ENCODE data around the gene OR8B4. TPM values are rescaled to one million over a fixed set of nuclear protein-coding genes. Genes with fewer than 3 reads are reported as not detected.
"Not testable (repeated sequence)": the region's sequence is repeated elsewhere in the genome, so short reads cannot be mapped to it uniquely, and the experiment has no call there.

The OR8B4 gene
- total RNA-seq, 1 experiment from 2014 or later, result not detected

DNA sequence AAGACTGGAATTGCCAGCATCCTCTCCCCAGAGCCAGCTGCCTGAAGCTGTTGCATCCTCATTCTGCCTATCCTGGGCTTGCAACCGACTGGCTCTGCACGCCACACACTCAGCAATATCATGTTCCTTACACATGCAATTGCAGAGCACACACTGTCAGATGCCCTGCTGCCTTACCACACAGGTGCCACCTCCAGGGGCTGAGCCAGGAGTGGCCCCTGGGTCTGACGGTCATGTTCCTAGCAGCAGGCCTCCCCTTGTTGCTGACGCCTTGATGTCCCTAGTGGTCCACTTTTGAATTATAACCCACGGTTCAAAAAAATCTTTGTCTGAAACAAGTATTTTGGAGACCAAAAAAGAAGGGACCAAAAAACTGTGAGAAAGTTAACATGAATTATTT, 39.3 kb upstream of the OR8B4 start:
- DNase-seq, result no peak
- Histone ChIP-seq H3K9me3 (ENCODE audit: insufficient read depth, low read depth) (no peaks in the 10 kb centered on the region), H3K79me2 (ENCODE audit: low read depth) (no peaks in the 10 kb centered on the region), H4K20me1 (ENCODE audit: insufficient read depth) (no peaks in the 10 kb centered on the region), H2AFZ (no peak overlapping the region), H3K4me2 (no peak overlapping the region), H3F3A (ENCODE audit: insufficient read depth, low read depth) (no peaks in the 10 kb centered on the region), H3K27me3 (ENCODE audit: insufficient read depth, low read depth) (0 out of 2 replicates have a peak, but pooled peaks cover 4% of the 10 kb centered on the region), H3K36me3 (ENCODE audit: low read depth) (no peaks in the 10 kb centered on the region), H3K4me1 (replicated peaks; ENCODE audit: insufficient read depth) (no peaks in the 10 kb centered on the region), H3K4me3 (no peak overlapping the region), H3K27ac (no peak overlapping the region), H3K9me2 (ENCODE audit: insufficient read depth) (no peaks in the 10 kb centered on the region)
- no TSS peak for BruUV-seq (replicated peaks)
- intact Hi-C loops (cut with micrococcal nuclease; ENCODE audit: unreplicated experiment), result no loop called here
- no peak for TF ChIP-seq EZH2 (IDR thresholded peaks at IDR 0.05; ENCODE audit: low read depth)
- TF ChIP-seq, protein P1, sequence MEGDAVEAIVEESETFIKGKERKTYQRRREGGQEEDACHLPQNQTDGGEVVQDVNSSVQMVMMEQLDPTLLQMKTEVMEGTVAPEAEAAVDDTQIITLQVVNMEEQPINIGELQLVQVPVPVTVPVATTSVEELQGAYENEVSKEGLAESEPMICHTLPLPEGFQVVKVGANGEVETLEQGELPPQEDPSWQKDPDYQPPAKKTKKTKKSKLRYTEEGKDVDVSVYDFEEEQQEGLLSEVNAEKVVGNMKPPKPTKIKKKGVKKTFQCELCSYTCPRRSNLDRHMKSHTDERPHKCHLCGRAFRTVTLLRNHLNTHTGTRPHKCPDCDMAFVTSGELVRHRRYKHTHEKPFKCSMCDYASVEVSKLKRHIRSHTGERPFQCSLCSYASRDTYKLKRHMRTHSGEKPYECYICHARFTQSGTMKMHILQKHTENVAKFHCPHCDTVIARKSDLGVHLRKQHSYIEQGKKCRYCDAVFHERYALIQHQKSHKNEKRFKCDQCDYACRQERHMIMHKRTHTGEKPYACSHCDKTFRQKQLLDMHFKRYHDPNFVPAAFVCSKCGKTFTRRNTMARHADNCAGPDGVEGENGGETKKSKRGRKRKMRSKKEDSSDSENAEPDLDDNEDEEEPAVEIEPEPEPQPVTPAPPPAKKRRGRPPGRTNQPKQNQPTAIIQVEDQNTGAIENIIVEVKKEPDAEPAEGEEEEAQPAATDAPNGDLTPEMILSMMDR (conservative IDR thresholded peaks at IDR 0.05), result no peak
- POLR2A ChIA-PET (ENCODE audit: unreplicated experiment), result no interaction called here
- CTCF ChIA-PET, result no interaction called here

DNA sequence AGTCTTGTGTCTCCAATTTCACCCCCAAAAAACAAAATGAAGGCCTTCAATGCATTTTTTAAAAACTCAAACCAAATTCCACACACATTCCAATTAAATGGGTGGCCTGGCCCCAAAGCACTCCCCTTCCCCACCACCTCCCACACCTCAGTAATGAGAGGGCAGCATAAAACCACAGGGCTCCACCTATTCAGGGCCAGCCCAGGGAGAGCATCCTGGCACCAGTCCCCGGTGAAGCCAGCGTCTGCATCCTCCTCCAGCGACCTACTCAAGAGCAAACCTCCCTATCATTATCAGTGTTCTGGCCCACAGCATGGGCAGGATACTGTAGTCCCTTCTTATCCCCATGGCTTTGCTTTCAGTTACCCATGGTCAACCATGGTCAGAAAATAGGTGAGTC, 38.7 kb upstream of the OR8B4 start:
- H3F3A ChIP-seq (ENCODE audit: insufficient read depth, low read depth), result no peaks in the 10 kb centered on the region
- H3K4me2 ChIP-seq, result no peak overlapping the region
- no peaks in the 10 kb centered on the region for H3K36me3 ChIP-seq (ENCODE audit: low read depth)
- no peaks in the 10 kb centered on the region for H4K20me1 ChIP-seq (ENCODE audit: insufficient read depth)
- intact Hi-C loops (cut with micrococcal nuclease; ENCODE audit: unreplicated experiment), result no loop called here
- TF ChIP-seq, protein P1 (conservative IDR thresholded peaks at IDR 0.05), result no peak
- no peak for TF ChIP-seq EZH2 (IDR thresholded peaks at IDR 0.05; ENCODE audit: low read depth)
- no peaks in the 10 kb centered on the region for H3K4me1 ChIP-seq (replicated peaks; ENCODE audit: insufficient read depth)
- H3K27ac ChIP-seq, result no peak overlapping the region
- H3K9me2 ChIP-seq (ENCODE audit: insufficient read depth), result no peaks in the 10 kb centered on the region
- H3K79me2 ChIP-seq (ENCODE audit: low read depth), result no peaks in the 10 kb centered on the region
- no peak for DNase-seq
- no TSS peak for BruUV-seq (replicated peaks)
- H2AFZ ChIP-seq, result no peak overlapping the region
- POLR2A ChIA-PET (ENCODE audit: unreplicated experiment), result no interaction called here
- no peak overlapping the region for H3K4me3 ChIP-seq
- CTCF ChIA-PET, result no interaction called here
- 0 out of 2 replicates have a peak, but pooled peaks cover 4% of the 10 kb centered on the region for H3K27me3 ChIP-seq (ENCODE audit: insufficient read depth, low read depth)
- H3K9me3 ChIP-seq (ENCODE audit: insufficient read depth, low read depth), result no peaks in the 10 kb centered on the region

DNA sequence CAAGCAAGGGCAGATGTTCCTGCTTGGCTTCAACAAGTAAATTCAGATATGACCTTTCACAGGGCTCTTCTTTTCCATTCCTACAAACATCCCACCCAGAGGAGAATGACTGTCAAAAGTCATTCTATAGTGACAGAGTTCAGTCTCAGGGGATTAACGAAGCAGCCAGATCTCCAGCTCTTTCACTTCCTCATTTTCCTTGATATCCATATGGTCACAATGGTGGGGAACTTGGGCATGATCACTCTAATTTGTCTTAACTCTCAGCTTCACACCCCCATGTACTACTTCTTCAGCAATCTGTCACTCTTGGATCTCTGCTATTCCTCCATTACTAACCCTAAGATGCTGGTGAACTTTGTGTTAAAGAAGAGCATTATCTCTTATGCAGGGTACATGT, 35.8 kb upstream of the OR8B4 start:
- H3K27me3 ChIP-seq (ENCODE audit: insufficient read depth, low read depth), result no peaks in the 10 kb centered on the region
- no peak for TF ChIP-seq EZH2 (IDR thresholded peaks at IDR 0.05; ENCODE audit: low read depth)
- TF ChIP-seq, protein P1 (conservative IDR thresholded peaks at IDR 0.05), result no peak
- H3K36me3 ChIP-seq (ENCODE audit: low read depth), result no peaks in the 10 kb centered on the region
- intact Hi-C loops (cut with micrococcal nuclease; ENCODE audit: unreplicated experiment), result no loop called here
- ChIA-PET CTCF (no interaction called here), POLR2A (ENCODE audit: unreplicated experiment) (no interaction called here)
- H3K79me2 ChIP-seq (ENCODE audit: low read depth), result no peaks in the 10 kb centered on the region
- no peak overlapping the region for H3K27ac ChIP-seq
- no peaks in the 10 kb centered on the region for H3K9me2 ChIP-seq (ENCODE audit: insufficient read depth)
- H3K9me3 ChIP-seq (ENCODE audit: insufficient read depth, low read depth), result no peaks in the 10 kb centered on the region
- H3F3A ChIP-seq (ENCODE audit: insufficient read depth, low read depth), result no peaks in the 10 kb centered on the region
- H3K4me3 ChIP-seq, result no peak overlapping the region
- H3K4me2 ChIP-seq, result no peak overlapping the region
- BruUV-seq (replicated peaks), result no TSS peak
- no peak for DNase-seq
- H3K4me1 ChIP-seq (replicated peaks; ENCODE audit: insufficient read depth), result no peaks in the 10 kb centered on the region
- no peak overlapping the region for H2AFZ ChIP-seq
- H4K20me1 ChIP-seq (ENCODE audit: insufficient read depth), result no peaks in the 10 kb centered on the region

DNA sequence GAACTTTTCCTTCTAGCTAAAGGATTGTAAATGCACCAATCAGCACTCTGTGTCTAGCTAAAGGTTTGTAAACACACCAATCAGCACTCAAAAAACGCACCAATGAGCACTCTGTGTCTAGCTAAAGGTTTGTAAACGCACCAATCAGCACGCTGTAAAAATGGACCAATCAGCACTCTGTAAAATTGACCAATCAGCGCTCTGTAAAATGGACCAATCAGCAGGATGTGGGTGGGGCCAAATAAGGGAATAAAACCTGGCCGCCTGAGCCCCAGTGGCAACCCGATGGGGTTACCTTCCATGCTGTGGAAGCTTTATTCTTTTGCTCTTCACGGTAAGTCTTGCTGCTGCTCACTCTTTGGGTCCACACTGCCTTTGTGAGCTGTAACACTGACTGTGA, 34.7 kb upstream of the OR8B4 start:
- H3K9me3 ChIP-seq (ENCODE audit: insufficient read depth, low read depth); H3K27me3 ChIP-seq (ENCODE audit: insufficient read depth, low read depth); H4K20me1 ChIP-seq (ENCODE audit: insufficient read depth); BruUV-seq (replicated peaks); POLR2A ChIA-PET (ENCODE audit: unreplicated experiment); H3K4me1 ChIP-seq (replicated peaks; ENCODE audit: insufficient read depth); intact Hi-C loops (cut with micrococcal nuclease; ENCODE audit: unreplicated experiment); H3K27ac ChIP-seq; H3K79me2 ChIP-seq (ENCODE audit: low read depth); DNase-seq; CTCF ChIA-PET; H3K4me2 ChIP-seq; H3K9me2 ChIP-seq (ENCODE audit: insufficient read depth); H3K36me3 ChIP-seq (ENCODE audit: low read depth); H3F3A ChIP-seq (ENCODE audit: insufficient read depth, low read depth); H3K4me3 ChIP-seq; H2AFZ ChIP-seq: not testable (repeated sequence)
